Endodermal cell (in vitro differentiated cells): ENCODE data around the gene KREMEN1. TPM values are rescaled to one million over a fixed set of nuclear protein-coding genes. Genes with fewer than 3 reads are reported as not detected.

Source experiments
- DNase-seq: peaks from one replicate; pipeline ENCODE4 v3.0.0-alpha.2; 2017
- H3K27ac ChIP-seq: 2 replicates; pipeline ENCODE4 v1.5.1; 2013; ENCODE audit warnings: mild to moderate bottlenecking, low read depth, low read length, moderate library complexity
- H3K27me3 ChIP-seq: 2 replicates; pipeline ENCODE4 v1.6.1; 2013; ENCODE audit warnings: mild to moderate bottlenecking, low read length, moderate library complexity; ENCODE audit not compliant: insufficient read depth, control insufficient read depth, poor library complexity, severe bottlenecking
- H3K36me3 ChIP-seq: 2 replicates; pipeline ENCODE4 v1.7.0; 2013; ENCODE audit warnings: mild to moderate bottlenecking, low read length, moderate library complexity; ENCODE audit not compliant: control insufficient read depth, insufficient read depth
- H3K4me1 ChIP-seq: one replicate; pipeline ENCODE4 v1.7.0; 2013; ENCODE audit warnings: low read length; ENCODE audit not compliant: control insufficient read depth, insufficient read depth
- H3K4me3 ChIP-seq: 2 replicates; pipeline ENCODE4 v1.5.1; 2013; ENCODE audit warnings: mild to moderate bottlenecking, low read length, moderate library complexity
- H3K9ac ChIP-seq: 2 replicates; pipeline ENCODE4 v1.6.1; 2013; ENCODE audit warnings: mild to moderate bottlenecking, low read length, moderate library complexity; ENCODE audit not compliant: poor library complexity, severe bottlenecking; ENCODE audit errors: extremely low read depth
- H3K9me3 ChIP-seq: 2 replicates; pipeline ENCODE4 v1.6.1; 2013; ENCODE audit warnings: mild to moderate bottlenecking, low read length, moderate library complexity; ENCODE audit not compliant: control insufficient read depth
- H3K27ac Mint-ChIP-seq: 2 replicates; pipeline ENCODE4 v1.8.0; 2020; ENCODE audit warnings: mixed read lengths
- H3K27me3 Mint-ChIP-seq: 2 replicates; pipeline ENCODE4 v1.8.0; 2021; ENCODE audit warnings: mild to moderate bottlenecking, mixed read lengths; ENCODE audit not compliant: insufficient read depth
- H3K36me3 Mint-ChIP-seq: 2 replicates; pipeline ENCODE4 v1.8.0; 2020; ENCODE audit warnings: low read depth, mixed read lengths
- H3K4me1 Mint-ChIP-seq: 2 replicates; pipeline ENCODE4 v1.8.0; 2020; ENCODE audit warnings: mixed read lengths
- H3K4me3 Mint-ChIP-seq: 2 replicates; pipeline ENCODE4 v1.8.0; 2020; ENCODE audit warnings: mild to moderate bottlenecking, moderate library complexity, mixed read lengths
- H3K9me3 Mint-ChIP-seq: 2 replicates; pipeline ENCODE4 v1.8.0; 2020; ENCODE audit warnings: mild to moderate bottlenecking, mixed read lengths
- CTCF ChIP-seq: fragments of 200-600 bp; sonication (generic); conservative IDR thresholded peaks from 2 replicates; pipeline ENCODE4 v1.5.0; 2021; ENCODE audit warnings: antibody characterized with exemption, mild to moderate bottlenecking
- WGBS, 2 experiments: methylation state at CpG; one replicate each; pipeline versions ENCODE4 v1.1.5 to v1.1.7; 2013; ENCODE audit warnings: missing lambda C conversion rate in 2 of 2, mixed read lengths in 1 of 2; ENCODE audit not compliant: insufficient coverage in 1 of 2, insufficient read length in 1 of 2; 5-methylcytosine and 5-hydroxymethylcytosine counted together
- total RNA-seq, 2 donors: library from RNA; stranded (reverse); fragmentation: NEBNext Ultra II Directional in 1 of 2; extraction: Animal tissue kit (Norgen Biotek cat#: 25700) in 1 of 2; gene quantifications; 2 replicates in 1 of 2; 3 replicates in 1 of 2; pipeline ENCODE4 v1.2.1, GENCODE V29; 2021

Gene KREMEN1
- total RNA-seq, 2 donors from 2014 or later: 6.2 to 7.5 TPM

DNA sequence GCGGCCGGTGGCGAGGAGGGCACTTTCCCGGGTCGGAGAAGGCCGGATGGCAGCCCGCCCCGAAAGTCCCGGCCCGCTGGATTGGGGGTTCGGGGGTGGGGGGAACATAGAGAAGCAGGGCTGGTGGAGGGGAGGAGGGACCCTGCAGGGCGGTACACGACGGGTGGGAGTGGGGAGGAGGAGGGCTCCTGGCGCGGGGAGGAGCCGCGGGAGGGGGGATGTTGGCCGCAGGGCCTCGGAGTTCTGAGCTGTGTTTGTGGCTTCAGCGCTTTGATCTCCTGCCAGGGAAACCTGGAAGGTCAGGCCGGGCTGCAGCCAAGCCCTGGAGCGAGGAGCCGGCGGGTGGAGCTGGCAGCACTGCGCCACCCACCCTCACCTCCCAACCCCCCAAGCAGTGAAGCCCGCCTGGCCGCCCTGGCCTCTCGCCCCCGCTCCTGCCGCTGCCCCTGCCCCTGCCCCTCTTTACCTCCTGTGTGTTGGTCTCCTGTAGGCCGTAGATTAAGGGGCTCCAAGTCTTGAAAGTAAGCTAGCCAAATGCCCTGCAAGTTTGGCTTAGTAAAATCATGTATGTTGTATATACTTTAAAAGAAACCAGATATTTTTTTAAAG is 42.1 kb upstream of the KREMEN1 start:
- Histone ChIP-seq H3K36me3 (no peaks in the 10 kb centered on the region), H3K27me3 (no peaks in the 10 kb centered on the region), H3K9me3 (no peaks in the 10 kb centered on the region), H3K4me3 (peak overlapping the region; percentile 77), H3K27ac (peak overlapping the region; percentile 89), H3K4me1 (peaks cover 19% of the 10 kb centered on the region), H3K9ac (peak overlapping the region; percentile 13)
- Mint-ChIP-seq H3K4me3 (peak overlapping the region; percentile 66), H3K27me3 (no peaks in the 10 kb centered on the region), H3K36me3 (peaks cover 9% of the 10 kb centered on the region), H3K27ac (peak overlapping the region; percentile 98), H3K4me1 (peaks cover 32% of the 10 kb centered on the region), H3K9me3 (no peaks in the 10 kb centered on the region)
- peak; percentile 93 for DNase-seq
- WGBS, 2 experiments: 2% methylated on average over 32 of the region's 32 CpGs; no CpG with 5 or more reads in 1 of the 2 experiments
- no peak for TF ChIP-seq CTCF

GRCh38 chr22:29031227-29032011 is 41.4 kb upstream of the KREMEN1 start:
- Mint-ChIP-seq H3K27ac (peak overlapping the region; percentile 98), H3K27me3 (no peaks in the 10 kb centered on the region), H3K4me1 (peaks cover 32% of the 10 kb centered on the region), H3K4me3 (peak overlapping the region; percentile 66), H3K36me3 (peaks cover 9% of the 10 kb centered on the region), H3K9me3 (no peaks in the 10 kb centered on the region)
- H3K9me3 ChIP-seq: no peaks in the 10 kb centered on the region
- 50 to 62% methylated on average over 14 to 18 of the region's 18 CpGs for WGBS, 2 experiments
- H3K4me1 ChIP-seq: peaks cover 19% of the 10 kb centered on the region
- peak; percentile 64 for TF ChIP-seq CTCF
- H3K36me3 ChIP-seq: no peaks in the 10 kb centered on the region
- H3K4me3 ChIP-seq: peak overlapping the region; percentile 77
- peak overlapping the region; percentile 13 for H3K9ac ChIP-seq
- no peaks in the 10 kb centered on the region for H3K27me3 ChIP-seq
- H3K27ac ChIP-seq: peak overlapping the region; percentile 89
- DNase-seq: peak; percentile 89

- no peaks in the 10 kb centered on the region for H3K36me3 ChIP-seq
- H3K9me3 ChIP-seq: no peaks in the 10 kb centered on the region
- H3K27ac ChIP-seq: peak overlapping the region; percentile 89
- Mint-ChIP-seq H3K9me3 (no peaks in the 10 kb centered on the region), H3K36me3 (peaks cover 3% of the 10 kb centered on the region), H3K4me3 (no peak overlapping the region), H3K4me1 (peaks cover 32% of the 10 kb centered on the region), H3K27ac (peak overlapping the region; percentile 98), H3K27me3 (no peaks in the 10 kb centered on the region)
- H3K27me3 ChIP-seq: no peaks in the 10 kb centered on the region
- TF ChIP-seq CTCF: peak; percentile 27
- no peak overlapping the region for H3K9ac ChIP-seq
- 87% methylated on average over 8 of the region's 8 CpGs for WGBS, 2 experiments
- peaks cover 19% of the 10 kb centered on the region for H3K4me1 ChIP-seq
- peak; percentile 69 for DNase-seq
- H3K4me3 ChIP-seq: no peak overlapping the region
Measured at GRCh38 chr22:29032014-29032475, 40.8 kb upstream of the KREMEN1 start.
